GM18499 (cell line): Measurements from ENCODE around the gene GATM.

ENCODE experiments used
- ATAC-seq: cut with Tn5 transposase; IDR thresholded peaks from one replicate; pipeline ENCODE4 v1.9.1; 2021; ENCODE audit warnings: moderate number of reproducible peaks; ENCODE audit not compliant: insufficient read depth, unreplicated experiment

GATM gene

DNA sequence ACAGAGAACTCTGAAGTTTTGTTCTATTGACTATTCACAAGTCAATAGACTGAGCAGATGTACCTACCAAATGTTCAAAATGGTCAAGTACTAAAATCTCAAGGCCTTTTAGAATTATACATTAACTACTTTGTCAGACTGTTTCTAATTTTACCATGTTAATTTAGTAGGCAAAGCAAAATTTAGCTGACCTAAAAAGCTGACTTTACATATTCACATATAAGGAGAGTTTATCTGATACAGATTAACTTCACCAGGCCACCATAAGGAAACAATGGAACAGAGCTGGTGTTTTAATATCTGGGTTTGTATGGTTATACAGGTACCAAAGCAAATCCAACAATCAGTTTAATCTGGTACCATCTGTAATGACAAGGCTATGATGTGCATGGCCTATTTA, 15.9 kb downstream of the GATM start:
- ATAC-seq: no peak

DNA sequence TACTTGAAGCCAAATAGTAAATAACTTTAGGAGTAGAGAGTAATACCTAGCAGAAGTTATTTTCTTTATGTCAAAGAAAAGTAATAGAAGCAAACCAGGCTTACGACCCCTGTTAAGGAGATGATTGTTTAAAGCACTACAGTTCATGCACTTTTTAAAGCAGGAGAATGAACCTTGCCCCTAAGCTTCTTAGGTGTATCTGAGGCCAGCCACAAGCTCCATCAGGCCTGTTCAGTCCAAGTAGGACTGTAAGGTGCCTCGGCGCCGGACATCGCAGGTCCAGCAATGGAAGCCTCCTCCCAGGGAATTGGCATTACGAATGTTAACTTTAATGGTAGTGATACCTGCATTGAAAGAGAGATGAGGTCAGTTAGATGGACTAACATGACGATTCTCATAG, 16.5 kb downstream of the GATM start:
- ATAC-seq: no peak

- no peak for ATAC-seq
These were observed 22.5 kb downstream of the GATM start for GRCh38 chr15:45355860-45356259.

DNA sequence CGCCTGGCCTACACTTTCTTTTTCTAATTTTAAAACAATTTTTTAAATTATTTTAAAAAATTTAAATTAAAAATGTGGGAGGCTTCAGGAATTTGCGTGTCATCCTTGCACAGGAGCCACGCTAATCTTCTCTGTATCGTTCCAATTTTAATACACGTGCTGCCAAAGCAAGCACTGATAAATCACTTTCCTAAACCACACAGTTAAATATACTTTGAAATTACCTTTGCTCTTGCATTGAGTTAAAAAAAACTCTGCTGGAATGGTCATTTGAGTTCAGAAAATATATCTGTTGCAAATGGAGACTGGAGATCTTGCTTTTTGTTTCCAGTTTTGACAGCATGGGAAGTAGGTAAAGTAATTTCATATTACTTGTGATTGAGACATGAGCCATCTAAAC, 23.6 kb downstream of the GATM start:
- ATAC-seq: no peak

- ATAC-seq: no peak
These were observed 27.1 kb downstream of the GATM start for GRCh38 chr15:45351227-45351626.

DNA sequence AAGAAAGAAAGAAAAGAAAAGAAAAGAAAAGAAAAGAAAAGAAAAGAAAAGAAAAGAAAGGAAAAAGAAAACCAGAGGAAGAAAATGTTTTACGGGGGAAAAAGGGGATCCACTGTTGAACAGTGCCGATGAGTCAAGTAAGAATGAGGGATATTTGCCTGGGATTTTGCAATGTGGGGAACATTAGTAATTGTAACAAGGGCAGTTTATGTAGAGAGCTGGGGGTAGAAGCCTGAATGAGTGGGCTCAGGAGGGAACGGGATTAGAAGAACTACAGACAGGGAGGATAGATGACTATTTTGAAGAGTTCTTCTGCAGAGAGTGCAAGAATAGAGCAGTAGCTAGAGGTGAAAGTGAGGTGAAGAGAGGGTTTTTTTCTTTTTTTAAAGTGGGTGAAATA, 28.7 kb downstream of the GATM start:
- ATAC-seq: no peak

- no peak for ATAC-seq
These were observed 30.4 kb downstream of the GATM start for GRCh38 chr15:45347989-45348388.

DNA sequence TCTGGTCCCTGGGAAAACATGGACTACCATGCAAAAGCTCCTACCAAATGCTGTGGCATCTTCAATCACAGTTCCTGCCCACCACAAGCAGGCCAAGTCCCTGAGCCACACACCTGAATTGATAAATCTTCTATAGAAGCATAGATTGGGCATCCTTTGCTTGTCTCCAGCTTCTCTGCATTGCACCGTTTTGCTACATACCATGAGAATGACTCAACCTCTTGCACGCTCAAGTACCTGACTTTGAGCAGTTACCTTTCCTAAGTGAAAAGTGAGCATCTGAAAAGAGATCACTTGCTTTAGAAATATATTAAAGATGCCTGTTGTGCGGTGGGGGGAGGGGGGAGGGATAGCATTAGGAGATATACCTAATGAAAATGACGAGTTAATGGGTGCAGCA, 31.3 kb downstream of the GATM start:
- ATAC-seq: no peak

DNA sequence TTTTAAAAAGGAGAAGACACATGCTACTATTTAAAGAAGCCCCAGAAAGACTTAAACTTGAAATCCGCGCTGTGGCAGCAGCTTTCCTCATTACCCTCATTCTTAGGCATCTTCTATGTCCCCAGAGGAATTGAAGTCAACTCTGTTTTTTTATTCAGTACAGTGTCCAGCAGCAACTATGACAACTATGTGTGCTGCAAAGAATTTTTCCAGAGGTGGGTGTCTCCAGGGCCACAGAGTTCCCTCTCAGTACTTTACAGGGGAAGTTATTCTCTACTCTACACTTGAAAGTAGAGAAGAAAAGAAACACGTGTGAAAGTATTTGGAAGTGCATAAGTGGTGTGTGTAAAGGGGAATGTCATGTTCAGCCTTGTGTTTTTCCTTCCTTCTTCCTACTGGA, 32.0 kb downstream of the GATM start:
- no peak for ATAC-seq

DNA sequence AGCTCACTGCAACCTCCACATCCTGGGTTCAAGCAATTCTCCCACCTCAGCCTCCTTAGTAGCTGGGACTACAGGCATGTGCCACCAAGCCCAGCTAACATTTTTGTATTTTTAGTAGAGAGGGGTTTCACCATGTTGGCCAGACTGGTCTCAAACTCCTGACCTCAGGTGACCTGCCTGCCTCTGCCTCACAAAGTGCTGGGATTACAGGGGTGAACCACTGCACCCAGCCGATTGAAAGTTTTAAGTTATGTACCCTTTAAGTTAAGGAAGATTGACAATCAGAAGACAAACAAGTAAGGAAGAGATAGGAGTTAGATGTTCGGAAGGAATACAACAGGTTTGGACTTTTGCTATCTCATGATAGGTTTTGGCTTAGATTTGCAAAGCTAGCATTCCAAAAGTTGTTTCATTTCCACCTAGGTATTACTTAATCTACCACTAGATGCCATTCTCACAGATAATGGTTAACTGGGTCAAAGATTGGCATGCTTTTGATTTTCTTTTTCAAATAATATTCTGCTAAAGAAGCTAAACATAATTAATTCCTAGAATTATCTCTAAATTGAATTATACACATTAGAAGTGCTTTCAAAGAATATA, 35.0 kb downstream of the GATM start:
- ATAC-seq: no peak

GRCh38 chr15:45341790-45342189, 36.6 kb downstream of the GATM start:
- no peak for ATAC-seq

GRCh38 chr15:45340429-45340828, 37.9 kb downstream of the GATM start:
- ATAC-seq: no peak

- no peak for ATAC-seq
These were observed 39.9 kb downstream of the GATM start for GRCh38 chr15:45338417-45338816.

DNA sequence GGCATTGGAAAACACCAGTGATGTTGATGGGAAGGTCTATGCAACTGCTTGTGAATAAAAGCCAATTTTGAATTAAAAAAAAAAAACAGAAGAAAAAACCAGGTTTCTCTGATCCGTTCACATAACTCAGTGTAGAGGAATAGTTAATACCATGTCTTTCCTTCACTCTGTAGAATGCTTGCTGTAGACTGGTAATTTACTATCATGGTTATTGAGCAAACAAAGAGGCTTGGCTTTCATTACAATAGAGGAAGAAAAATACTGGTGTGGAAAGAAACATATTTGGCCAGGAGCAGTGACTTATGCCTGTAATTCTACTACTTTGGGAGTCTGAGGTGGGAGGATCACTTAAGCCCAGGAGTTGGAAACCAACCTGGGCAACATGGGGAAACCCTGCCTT, 41.1 kb downstream of the GATM start:
- no peak for ATAC-seq

GRCh38 chr15:45333550-45333949, 44.8 kb downstream of the GATM start:
- no peak for ATAC-seq

GRCh38 chr15:45332694-45333093, 45.6 kb downstream of the GATM start:
- ATAC-seq: no peak

DNA sequence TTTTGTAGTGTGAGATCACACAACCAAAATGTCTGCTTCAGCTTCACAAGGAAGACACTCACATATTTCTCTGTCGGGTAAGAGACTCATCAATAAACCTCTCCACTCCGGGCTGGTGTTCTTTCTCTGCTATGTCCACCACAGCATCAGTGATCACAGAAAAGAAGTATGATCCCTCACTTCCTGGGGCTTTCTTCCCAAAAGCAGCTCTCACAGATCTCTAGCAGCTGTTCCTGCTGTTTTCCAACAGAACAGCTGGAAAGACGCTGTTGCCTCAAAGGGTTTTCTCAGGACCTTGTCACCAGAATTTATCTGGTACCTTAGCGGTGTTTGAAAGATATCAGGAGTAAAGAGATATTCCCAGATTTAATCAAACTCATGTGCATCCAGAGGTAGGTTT, 46.4 kb downstream of the GATM start:
- no peak for ATAC-seq

DNA sequence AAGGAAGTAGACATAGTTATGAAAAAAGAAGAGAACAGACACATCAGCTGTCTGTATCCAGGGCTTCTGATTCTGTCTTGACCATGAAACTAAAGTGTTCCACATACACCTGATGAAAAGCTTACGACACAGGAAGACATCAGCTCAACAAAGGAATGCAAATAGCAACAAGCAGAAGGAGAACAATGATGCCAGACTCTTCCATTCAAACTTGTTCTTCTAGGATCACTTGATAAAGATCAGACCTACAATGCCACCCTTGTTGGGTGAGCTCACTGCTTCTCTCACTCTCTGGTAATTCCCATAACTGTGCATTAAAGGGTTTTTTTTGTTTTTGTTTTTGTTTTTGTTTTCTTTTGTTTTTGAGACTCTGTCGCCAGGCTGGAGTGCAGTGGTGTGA, 49.7 kb downstream of the GATM start:
- no peak for ATAC-seq

DNA sequence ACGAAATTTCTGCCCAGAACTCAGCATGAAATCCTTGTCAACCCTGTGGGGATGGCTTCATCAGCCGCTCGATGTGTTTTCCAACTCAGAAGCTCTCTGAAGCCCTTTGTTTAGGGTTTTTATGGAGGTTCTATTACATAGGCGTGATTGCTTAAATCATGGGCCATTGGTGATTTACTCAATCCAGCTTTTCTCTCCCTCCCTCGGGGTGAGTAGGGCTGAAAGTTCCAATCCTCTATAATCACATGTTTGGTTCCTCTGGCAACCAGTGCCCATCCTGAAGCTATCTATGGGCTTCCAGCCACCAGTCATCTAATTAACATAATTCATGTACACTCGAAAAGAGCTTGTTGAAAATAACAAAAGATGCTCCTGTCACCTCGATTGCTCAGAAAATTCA, 51.6 kb downstream of the GATM start:
- no peak for ATAC-seq

- ATAC-seq: no peak
These were observed 52.1 kb downstream of the GATM start for GRCh38 chr15:45326280-45326679.

DNA sequence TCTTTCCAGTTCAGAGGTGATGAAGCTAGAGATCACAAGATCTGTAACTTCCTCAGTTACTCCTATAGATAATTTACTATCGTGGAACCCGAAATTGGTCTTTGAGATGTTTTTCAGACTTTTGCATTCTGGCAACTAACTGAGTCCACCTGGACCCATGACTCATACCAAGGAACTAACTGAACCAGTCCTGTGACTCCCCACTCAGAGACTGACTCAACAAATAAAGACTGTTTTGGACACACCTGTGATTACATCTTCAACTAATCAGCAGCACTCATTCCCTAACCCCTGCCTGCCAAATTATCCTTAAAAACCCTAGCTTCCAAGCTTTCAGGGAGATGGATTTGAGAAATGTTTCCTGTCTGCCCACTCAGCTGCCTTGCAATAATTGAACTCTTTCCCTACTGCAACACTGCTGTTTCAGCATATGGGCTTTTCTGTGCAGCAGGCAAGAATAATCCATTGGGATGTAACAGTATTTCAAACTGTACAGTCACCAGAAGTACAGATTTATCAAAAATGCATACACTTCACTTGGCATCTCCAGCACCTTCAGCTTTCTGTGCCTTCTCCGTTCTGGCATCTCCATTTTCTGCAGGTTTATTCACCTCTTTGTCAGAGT, 57.7 kb downstream of the GATM start:
- no peak for ATAC-seq

DNA sequence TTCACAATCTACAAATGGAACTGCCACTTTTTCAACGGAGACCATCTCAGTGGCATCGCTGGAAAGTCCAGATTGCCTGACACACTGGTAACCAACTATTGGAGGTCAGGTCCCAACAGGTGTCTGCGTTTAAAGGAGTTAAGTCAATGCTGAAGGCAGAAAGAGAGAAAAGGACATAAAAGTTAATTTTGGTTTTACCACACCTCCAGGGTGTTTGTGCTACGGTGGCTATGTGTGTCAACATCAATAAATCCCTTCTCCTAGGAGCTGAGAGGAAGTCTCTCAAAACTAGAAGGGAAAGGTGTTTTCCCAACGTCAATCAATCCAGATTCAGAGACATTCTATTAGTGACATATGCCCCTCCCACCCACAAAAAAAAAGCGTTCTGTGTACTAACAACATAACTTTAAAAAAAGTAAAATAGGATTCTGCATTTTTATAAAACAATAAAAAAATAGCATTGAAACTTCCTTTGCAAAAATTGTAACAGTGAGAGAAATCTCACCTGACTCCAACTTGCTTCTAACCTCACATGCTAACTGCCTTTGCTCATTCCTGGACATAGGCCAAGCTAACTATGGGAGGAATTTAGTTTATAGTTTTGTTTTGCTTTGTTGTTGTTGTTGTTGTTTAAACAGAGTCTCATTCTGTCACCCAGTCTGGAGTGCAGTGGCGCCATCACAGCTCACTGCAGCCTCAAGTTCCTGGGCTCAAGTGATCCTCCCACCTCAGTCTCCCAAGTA, 58.7 kb downstream of the GATM start:
- no peak for ATAC-seq
